Neural cell (in vitro differentiated cells): ENCODE measurements around the gene TCEA3. TPM values are rescaled to one million over a fixed set of nuclear protein-coding genes. Genes with fewer than 3 reads are reported as not detected.

Source experiments
- H2AFZ ChIP-seq: fragments of 200-600, 300-800 bp; sonication (generic), shearing (Covaris generic); 2 replicates; pipeline ENCODE4 v1.6.0; 2014; ENCODE audit warnings: low read depth, mild to moderate bottlenecking, antibody characterized with exemption, low read length, moderate library complexity
- H3F3A ChIP-seq: fragments of 200-600 bp; shearing (Covaris generic); 2 replicates; pipeline ENCODE4 v1.6.1; 2016; ENCODE audit warnings: mild to moderate bottlenecking, moderate library complexity, mixed read lengths, antibody characterized with exemption, low read length; ENCODE audit not compliant: insufficient read depth, poor library complexity, severe bottlenecking
- H3K27ac ChIP-seq: fragments of 200-600, 300-800 bp; sonication (generic), shearing (Covaris generic); 2 replicates; pipeline ENCODE4 v1.5.1; 2014; ENCODE audit warnings: mild to moderate bottlenecking, low read length, moderate library complexity
- H3K27me3 ChIP-seq: fragments of 300-800, 200-600 bp; sonication (generic), shearing (Covaris generic); 2 replicates; pipeline ENCODE4 v1.6.0; 2014; ENCODE audit warnings: mild to moderate bottlenecking, low read depth, low read length, moderate library complexity; ENCODE audit not compliant: insufficient read depth
- H3K36me3 ChIP-seq: fragments of 300-800, 200-600 bp; sonication (generic), shearing (Covaris generic); 2 replicates; pipeline ENCODE4 v1.5.1; 2014; ENCODE audit warnings: mild to moderate bottlenecking, antibody characterized with exemption, low read length, moderate library complexity; ENCODE audit not compliant: insufficient read depth
- H3K4me2 ChIP-seq: fragments of 300-800, 200-600 bp; sonication (generic), shearing (Covaris generic); 2 replicates; pipeline ENCODE4 v1.6.0; 2014; ENCODE audit warnings: mild to moderate bottlenecking, low read length
- H3K4me3 ChIP-seq: fragments of 300-800, 200-600 bp; sonication (generic), shearing (Covaris generic); 2 replicates; pipeline ENCODE4 v1.5.1; 2014; ENCODE audit warnings: mild to moderate bottlenecking, low read length, moderate library complexity
- H3K79me2 ChIP-seq: fragments of 200-600 bp; shearing (Covaris generic); replicated peaks from 2 replicates; pipeline ENCODE4 v1.6.0; 2014; ENCODE audit warnings: mild to moderate bottlenecking, low read length, moderate library complexity; ENCODE audit not compliant: insufficient read depth
- H3K9ac ChIP-seq: fragments of 300-800, 200-600 bp; sonication (generic), shearing (Covaris generic); 2 replicates; pipeline ENCODE4 v1.6.1; 2016; ENCODE audit warnings: mild to moderate bottlenecking, low read length, mixed read lengths
- H3K9me2 ChIP-seq: fragments of 200-600 bp; shearing (Covaris generic); 2 replicates; pipeline ENCODE4 v1.6.1; 2016; ENCODE audit warnings: mild to moderate bottlenecking, low read length, mixed read lengths; ENCODE audit not compliant: insufficient read depth
- H3K9me3 ChIP-seq: fragments of 200-600, 300-800 bp; sonication (generic), shearing (Covaris generic); 2 replicates; pipeline ENCODE4 v1.6.1; 2016; ENCODE audit warnings: mild to moderate bottlenecking, mixed run types, low read length, moderate library complexity, mixed read lengths
- H4K20me1 ChIP-seq: fragments of 200-600 bp; shearing (Covaris generic); 2 replicates; pipeline ENCODE4 v1.6.1; 2016; ENCODE audit warnings: mild to moderate bottlenecking, mixed run types; ENCODE audit not compliant: insufficient read depth
- CTCF ChIP-seq: fragments of 450-650 bp; IDR thresholded peaks from 2 replicates; pipeline ENCODE4 v1.5.1; 2014; ENCODE audit warnings: antibody characterized with exemption, mild to moderate bottlenecking, moderate library complexity; ENCODE audit not compliant: poor library complexity, severe bottlenecking
- EP300 ChIP-seq: fragments of 450-650 bp; conservative IDR thresholded peaks from 2 replicates; pipeline ENCODE4 v1.6.1; 2014; ENCODE audit warnings: antibody characterized with exemption, mild to moderate bottlenecking, moderate library complexity; ENCODE audit not compliant: poor library complexity, severe bottlenecking
- EZH2 ChIP-seq: fragments of 200-600, 300-800 bp; shearing (Covaris generic), sonication (generic); IDR thresholded peaks from 2 replicates; pipeline ENCODE4 v1.6.1; 2014; ENCODE audit warnings: antibody characterized with exemption, low read length, borderline replicate concordance, mild to moderate bottlenecking; ENCODE audit not compliant: insufficient read depth, poor library complexity, severe bottlenecking
- MXI1 ChIP-seq: fragments of 450-650 bp; conservative IDR thresholded peaks from 2 replicates; pipeline ENCODE4 v1.6.1; 2014; ENCODE audit warnings: antibody characterized with exemption, mild to moderate bottlenecking; ENCODE audit not compliant: poor library complexity, severe bottlenecking
- POLR2AphosphoS5 ChIP-seq: IDR thresholded peaks from 2 replicates; pipeline ENCODE4 v1.6.1; 2012
- RAD21 ChIP-seq: fragments of 450-650 bp; conservative IDR thresholded peaks from 2 replicates; pipeline ENCODE4 v1.6.1; 2014; ENCODE audit warnings: antibody characterized with exemption, mild to moderate bottlenecking, moderate library complexity
- REST ChIP-seq: IDR thresholded peaks from 2 replicates; pipeline ENCODE4 v1.6.1; 2012; ENCODE audit warnings: borderline replicate concordance
- SMC3 ChIP-seq: fragments of 450-650 bp; conservative IDR thresholded peaks from 2 replicates; pipeline ENCODE4 v1.6.1; 2014; ENCODE audit warnings: antibody characterized with exemption, mild to moderate bottlenecking, moderate library complexity; ENCODE audit not compliant: poor library complexity
- TAF1 ChIP-seq: IDR thresholded peaks from 2 replicates; pipeline ENCODE4 v1.6.1; 2012; ENCODE audit warnings: low read depth
- polyA plus RNA-seq: library from polyadenylated mRNA; depleted of rRNA; stranded (reverse); fragments of >200 nt; gene quantifications from 2 replicates; pipeline ENCODE4 v1.2.3, GENCODE V29; 2014

The TCEA3 gene
- polyA plus RNA-seq, 1 donor from 2014 or later = not detected

GRCh38 chr1:23466423-23466989 is 42.0 kb upstream of the TCEA3 start:
- no peaks in the 10 kb centered on the region for H3K27me3 ChIP-seq
- H3K9me2 ChIP-seq = no peaks in the 10 kb centered on the region
- no peak overlapping the region for H3K4me3 ChIP-seq
- no peak overlapping the region for H2AFZ ChIP-seq
- H3K9me3 ChIP-seq = no peaks in the 10 kb centered on the region
- peaks cover 4% of the 10 kb centered on the region for H3K79me2 ChIP-seq
- H3F3A ChIP-seq = no peaks in the 10 kb centered on the region
- no peak overlapping the region for H3K4me2 ChIP-seq
- no peak overlapping the region for H3K9ac ChIP-seq
- H3K27ac ChIP-seq = no peak overlapping the region
- H3K36me3 ChIP-seq = no peaks in the 10 kb centered on the region
- TF ChIP-seq RAD21 (no peak), REST (no peak), MXI1 (no peak), POLR2AphosphoS5 (no peak), CTCF (no peak), TAF1 (no peak), SMC3 (no peak), EZH2 (no peak), EP300 (no peak)
- no peaks in the 10 kb centered on the region for H4K20me1 ChIP-seq

GRCh38 chr1:23463286-23463685 is 38.7 kb upstream of the TCEA3 start:
- no peaks in the 10 kb centered on the region for H3K36me3 ChIP-seq
- H3K27me3 ChIP-seq = no peaks in the 10 kb centered on the region
- H3K27ac ChIP-seq = no peak overlapping the region
- no peak overlapping the region for H3K4me3 ChIP-seq
- H3K9me3 ChIP-seq = no peaks in the 10 kb centered on the region
- H3F3A ChIP-seq = no peaks in the 10 kb centered on the region
- H3K9me2 ChIP-seq = no peaks in the 10 kb centered on the region
- H4K20me1 ChIP-seq = no peaks in the 10 kb centered on the region
- TF ChIP-seq TAF1 = no peak
- no peaks in the 10 kb centered on the region for H3K79me2 ChIP-seq
- no peak overlapping the region for H2AFZ ChIP-seq
- H3K9ac ChIP-seq = no peak overlapping the region
- no peak overlapping the region for H3K4me2 ChIP-seq

GRCh38 chr1:23462766-23463165 is 38.2 kb upstream of the TCEA3 start:
- no peak overlapping the region for H3K27ac ChIP-seq
- no peaks in the 10 kb centered on the region for H3K36me3 ChIP-seq
- H3K9ac ChIP-seq = no peak overlapping the region
- H3K9me2 ChIP-seq = no peaks in the 10 kb centered on the region
- H3K9me3 ChIP-seq = no peaks in the 10 kb centered on the region
- no peak overlapping the region for H3K4me2 ChIP-seq
- TF ChIP-seq EZH2 = no peak
- TF ChIP-seq MXI1 = no peak
- TF ChIP-seq SMC3 = no peak
- no peak overlapping the region for H2AFZ ChIP-seq
- no peak overlapping the region for H3K4me3 ChIP-seq
- no peaks in the 10 kb centered on the region for H3F3A ChIP-seq
- no peaks in the 10 kb centered on the region for H3K27me3 ChIP-seq
- H3K79me2 ChIP-seq = no peaks in the 10 kb centered on the region
- no peaks in the 10 kb centered on the region for H4K20me1 ChIP-seq
